GM12878 (cell line): ENCODE data around the gene LIMA1.

ENCODE experiments used
- BRCA1 ChIP-seq: IDR thresholded peaks from 2 replicates; pipeline ENCODE4 v1.6.1; 2011; ENCODE audit warnings: low read depth, low read length, improper control_type of control experiment
- CTCF ChIP-seq, 3 experiments: IDR thresholded peaks in 2 of 3; conservative IDR thresholded peaks in 1 of 3; 2 replicates each; pipeline ENCODE4 v1.5.1; 2011; ENCODE audit warnings: low read depth in 3 of 3, low read length in 3 of 3, mild to moderate bottlenecking in 3 of 3, control low read depth in 2 of 3, moderate library complexity in 2 of 3, inconsistent platforms in 1 of 3, mixed read lengths in 1 of 3; ENCODE audit not compliant: control insufficient read depth in 2 of 3, insufficient read depth in 1 of 3; ENCODE audit errors: extremely low read depth in 1 of 3
- EZH2 ChIP-seq: IDR thresholded peaks from 2 replicates; pipeline ENCODE4 v1.6.1; 2012; ENCODE audit warnings: low read depth, mild to moderate bottlenecking, control low read depth, inconsistent platforms, low read length, borderline replicate concordance; ENCODE audit not compliant: control insufficient read depth
- HDGF ChIP-seq: fragments of 450-650 bp; IDR thresholded peaks from 2 replicates; pipeline ENCODE4 v1.6.1; 2016; ENCODE audit warnings: antibody characterized with exemption
- JUND ChIP-seq: IDR thresholded peaks from 2 replicates; pipeline ENCODE4 v1.6.1; 2012; ENCODE audit warnings: low read depth, mild to moderate bottlenecking, low read length, improper control_type of control experiment, moderate library complexity
- MYC ChIP-seq: IDR thresholded peaks from 2 replicates; pipeline ENCODE4 v1.6.1; 2011; ENCODE audit warnings: mild to moderate bottlenecking, low read length, moderate library complexity, inconsistent platforms; ENCODE audit not compliant: insufficient read depth, insufficient replicate concordance, insufficient read length, severe bottlenecking
- POLR2A ChIP-seq: IDR thresholded peaks from 2 replicates; pipeline ENCODE4 v1.6.1; 2011; ENCODE audit warnings: low read depth, mild to moderate bottlenecking, low read length
- POLR2AphosphoS5 ChIP-seq: IDR thresholded peaks from 2 replicates; pipeline ENCODE4 v1.6.1; 2011; ENCODE audit warnings: mild to moderate bottlenecking, low read length, inconsistent platforms
- PRDM15 ChIP-seq: fragments of 450-650 bp; formaldehyde crosslinking; IDR thresholded peaks from 2 replicates; pipeline ENCODE4 v1.4.0; 2020; ENCODE audit warnings: mild to moderate bottlenecking, moderate library complexity
- SREBF2 ChIP-seq: IDR thresholded peaks from 2 replicates; pipeline ENCODE4 v1.6.1; 2012; ENCODE audit warnings: mild to moderate bottlenecking, low read length
- ZNF384 ChIP-seq: IDR thresholded peaks from 2 replicates; pipeline ENCODE4 v1.6.1; 2012; ENCODE audit warnings: low read depth, mild to moderate bottlenecking, low read length, improper control_type of control experiment, borderline replicate concordance
- TF ChIP-seq, protein P1 (sequence below): IDR thresholded peaks from 2 replicates; pipeline ENCODE4 v1.6.1; 2011; ENCODE audit warnings: low read depth, mild to moderate bottlenecking, low read length, moderate library complexity, borderline replicate concordance; ENCODE audit errors: extremely low read depth

DNA sequence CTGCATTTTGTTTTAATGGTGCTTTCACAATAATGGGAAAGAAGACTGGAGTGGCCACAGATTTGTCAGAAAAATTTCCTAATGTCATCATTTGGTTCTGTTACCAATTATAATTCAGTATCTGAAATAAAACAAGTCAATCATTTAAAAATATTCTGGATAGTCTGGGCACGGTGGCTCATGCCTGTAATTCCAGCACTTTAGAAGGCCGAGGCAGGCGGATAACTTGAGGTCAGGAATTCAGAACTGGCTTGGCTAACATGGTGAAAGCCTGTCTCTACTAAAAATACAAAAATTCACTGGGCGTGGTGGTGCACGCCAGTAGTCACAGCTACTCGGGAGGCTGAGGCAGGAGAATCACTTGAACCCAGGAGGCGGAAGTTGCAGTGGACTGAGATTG, 4.0 kb upstream of the LIMA1 start:
- TF ChIP-seq HDGF (no peak), EZH2 (no peak), CTCF (IDR thresholded peaks at IDR 0.05 in 2 of 3, conservative IDR thresholded peaks at IDR 0.05 in 1 of 3; ENCODE audit: control insufficient read depth in 2 of 3, extremely low read depth in 1 of 3, insufficient read depth in 1 of 3, low read depth in 3 of 3, low read length in 3 of 3) (no peak), MYC (no peak), SREBF2 (no peak), BRCA1 (no peak), POLR2AphosphoS5 (no peak), POLR2A (no peak), JUND (no peak), ZNF384 (no peak), PRDM15 (no peak)
- TF ChIP-seq, protein P1, sequence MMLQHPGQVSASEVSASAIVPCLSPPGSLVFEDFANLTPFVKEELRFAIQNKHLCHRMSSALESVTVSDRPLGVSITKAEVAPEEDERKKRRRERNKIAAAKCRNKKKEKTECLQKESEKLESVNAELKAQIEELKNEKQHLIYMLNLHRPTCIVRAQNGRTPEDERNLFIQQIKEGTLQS = no peak
